Activated T-cell treated with anti-CD3 and anti-CD28 coated beads for 48 hours (primary cell): ENCODE data around the gene GATC.
"Not testable (repeated sequence)": the region's sequence is repeated elsewhere in the genome, so short reads cannot be mapped to it uniquely, and the experiment has no call there.

Experiments used
- DNase-seq: peaks from one replicate; pipeline ENCODE4 v3.0.0-alpha.2; 2020; ENCODE audit warnings: low read depth

GATC gene

DNA sequence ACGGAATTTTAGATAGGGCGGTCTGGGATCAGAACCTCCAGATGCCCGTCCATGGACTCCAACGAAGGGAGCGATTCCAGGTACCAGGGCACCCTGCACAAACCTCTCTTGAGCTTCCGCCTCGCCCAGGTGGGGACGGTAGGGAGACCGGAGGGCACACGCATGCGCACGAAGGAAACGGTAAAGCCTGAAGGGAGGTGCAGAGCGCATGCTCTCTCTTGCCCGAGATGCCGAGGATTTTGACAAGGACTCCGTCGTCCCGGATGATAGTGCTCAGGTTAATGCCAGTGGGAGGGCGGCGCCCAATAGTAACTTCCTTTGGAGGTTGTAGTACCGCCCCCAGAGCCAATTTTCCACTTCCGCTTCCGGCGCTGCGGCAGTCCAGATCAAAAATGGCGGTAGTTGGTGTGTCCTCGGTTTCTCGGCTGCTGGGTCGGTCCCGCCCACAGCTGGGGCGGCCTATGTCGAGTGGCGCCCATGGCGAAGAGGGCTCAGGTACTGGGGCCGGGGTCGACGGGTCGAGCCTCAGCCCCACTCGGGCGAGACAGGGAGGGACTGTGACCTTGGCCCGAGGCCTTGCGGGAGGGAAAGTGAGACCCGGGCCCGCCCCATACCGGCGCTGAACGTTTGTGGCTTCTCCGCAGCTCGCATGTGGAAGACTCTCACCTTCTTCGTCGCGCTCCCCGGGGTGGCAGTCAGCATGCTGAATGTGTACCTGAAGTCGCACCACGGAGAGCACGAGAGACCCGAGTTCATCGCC lies 8.3 kb upstream of the GATC start, which contains the start of gene COX6A1:
COX6A1 (plus strand) TSS at position 379 of the 760 bp plus-strand sequence; CDS start at position 393, 14 bp downstream.
- DNase-seq = peak; percentile 96

DNA sequence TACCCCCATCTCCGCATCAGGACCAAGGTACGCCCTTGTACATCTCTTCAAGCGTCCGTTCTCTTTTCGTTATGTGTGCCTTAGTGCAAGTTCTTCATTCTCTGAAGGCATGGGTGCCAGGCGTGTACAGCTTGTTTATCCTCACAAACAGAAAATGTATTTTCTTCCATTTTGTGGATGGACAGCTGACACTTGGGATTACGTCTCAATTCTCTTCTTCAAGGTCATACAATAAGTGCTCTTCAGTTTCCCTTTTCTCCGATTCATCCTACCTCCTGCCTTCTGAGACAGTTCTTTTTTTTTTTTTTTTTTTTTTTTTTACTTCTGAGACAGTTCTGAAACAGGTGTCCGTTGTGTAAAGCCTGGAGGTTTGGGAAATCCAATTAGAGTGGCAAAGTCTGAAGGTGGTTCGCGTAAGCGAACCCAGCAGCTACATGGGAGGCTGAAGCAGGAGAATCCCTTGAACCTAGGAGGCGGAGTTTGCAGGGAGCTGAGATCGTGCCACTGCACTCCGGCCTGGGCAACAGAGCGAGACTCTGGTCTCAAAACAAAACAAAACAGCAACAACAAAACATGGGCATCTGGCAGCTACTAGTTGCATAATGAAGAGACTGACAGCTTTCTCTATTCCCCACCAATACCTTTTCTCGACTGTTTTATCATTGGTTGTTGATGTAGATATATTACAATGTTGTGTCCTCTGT lies 7.6 kb upstream of the GATC start:
- no peak for DNase-seq

DNA sequence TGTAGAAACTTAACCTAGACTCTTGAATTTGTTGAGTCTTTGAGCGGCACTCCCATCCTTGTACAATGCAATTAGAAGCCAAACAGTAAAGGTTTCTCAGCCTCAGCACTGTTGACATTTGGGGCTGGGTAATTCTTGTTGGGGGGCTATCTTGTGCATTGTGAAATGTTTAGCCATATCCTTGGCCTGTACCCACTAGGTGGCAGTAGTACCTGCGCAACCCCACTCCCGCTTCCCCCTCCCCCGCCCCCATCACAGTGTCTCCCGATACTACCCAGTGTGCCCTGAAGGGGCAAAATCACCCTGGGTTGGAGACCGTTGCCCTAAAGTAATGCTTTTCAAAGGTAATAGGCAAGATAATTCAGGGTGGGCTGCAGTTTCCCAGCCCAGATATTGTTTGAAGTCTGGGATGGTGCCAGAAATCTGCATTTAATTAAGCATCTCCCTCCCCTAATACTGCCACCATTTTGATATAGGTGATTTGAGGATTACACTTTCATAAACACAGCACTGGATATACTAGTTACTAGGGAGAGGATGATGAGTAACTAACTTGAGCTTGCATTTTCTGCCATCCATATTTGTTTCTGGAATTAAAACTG lies 6.5 kb upstream of the GATC start:
- peak; percentile 63 for DNase-seq

DNA sequence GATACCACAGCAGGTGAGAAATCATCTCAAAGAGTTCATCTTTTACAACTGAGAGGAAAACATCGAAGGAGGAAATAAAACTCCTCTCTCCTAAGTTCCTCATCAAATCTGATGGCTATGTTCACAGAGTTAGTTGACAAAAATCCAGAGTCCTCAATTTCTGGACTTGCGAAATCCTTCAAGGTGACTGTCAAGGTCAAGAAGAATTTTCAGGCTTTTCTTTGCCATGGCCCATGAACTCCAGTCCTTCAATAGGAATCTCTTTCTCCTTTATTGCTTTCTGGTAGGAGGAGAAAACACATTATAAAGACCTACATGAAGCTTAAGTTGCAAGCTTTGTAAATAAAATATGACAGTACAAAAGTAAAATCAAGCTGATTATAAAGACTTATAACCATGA lies 1.6 kb upstream of the GATC start:
- DNase-seq = no peak

DNA sequence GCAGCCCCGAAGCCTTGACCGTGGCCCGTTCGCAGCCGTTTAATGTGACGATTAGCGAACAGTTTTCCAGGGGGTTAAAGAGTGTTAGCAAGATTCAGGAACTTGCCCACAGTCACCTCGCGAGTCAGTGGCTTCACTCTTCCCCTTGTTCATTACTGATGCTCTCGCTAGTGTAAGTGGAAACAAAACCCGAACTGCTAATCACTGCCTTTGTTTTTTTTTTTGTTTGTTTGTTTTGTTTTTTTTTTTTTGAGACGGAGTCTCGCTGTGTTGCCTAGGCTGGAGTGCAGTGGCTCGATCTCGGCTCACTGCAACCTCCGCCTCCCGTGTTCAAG lies 567 bp downstream of the GATC start:
- DNase-seq = not testable (repeated sequence)

DNA sequence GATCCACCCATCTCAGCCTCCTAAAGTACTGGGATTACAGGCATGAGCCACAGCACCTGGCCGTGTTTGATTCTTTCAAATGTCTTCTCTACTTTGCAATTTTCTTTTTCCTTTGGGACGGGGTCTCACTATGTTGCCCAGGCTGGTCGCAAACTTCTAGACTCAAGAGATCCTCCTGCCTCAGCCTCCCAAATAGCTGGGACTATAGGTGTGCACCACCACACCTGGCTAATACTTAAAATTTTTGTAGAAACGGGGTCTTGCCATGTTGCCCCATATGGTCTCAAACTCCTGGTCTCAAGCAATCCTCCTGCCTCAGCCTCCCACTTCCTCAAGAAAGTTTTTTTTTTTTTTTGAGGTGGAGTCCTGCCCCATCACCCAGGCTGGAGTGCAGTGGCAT lies 1.7 kb downstream of the GATC start:
- no peak for DNase-seq

DNA sequence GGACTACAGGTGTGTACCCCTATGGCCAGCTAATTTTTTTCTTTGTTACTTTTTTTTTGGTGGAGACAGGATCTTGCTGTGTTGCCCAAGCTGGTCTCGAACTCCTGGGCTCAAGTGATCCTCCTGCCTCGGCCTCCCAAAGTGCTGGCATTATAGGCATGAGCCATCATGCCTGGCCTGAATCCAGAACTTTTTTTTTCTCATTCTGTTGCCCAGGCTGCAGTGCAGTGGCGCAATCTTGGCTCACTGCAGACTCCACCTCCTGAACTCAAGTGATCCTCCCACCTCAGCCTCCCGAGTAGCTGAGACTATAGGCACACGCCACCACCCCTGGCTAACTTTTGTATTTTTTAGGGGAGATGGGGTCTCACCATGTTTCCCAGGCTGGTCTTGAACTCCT lies 6.3 kb downstream of the GATC start:
- not testable (repeated sequence) for DNase-seq

DNA sequence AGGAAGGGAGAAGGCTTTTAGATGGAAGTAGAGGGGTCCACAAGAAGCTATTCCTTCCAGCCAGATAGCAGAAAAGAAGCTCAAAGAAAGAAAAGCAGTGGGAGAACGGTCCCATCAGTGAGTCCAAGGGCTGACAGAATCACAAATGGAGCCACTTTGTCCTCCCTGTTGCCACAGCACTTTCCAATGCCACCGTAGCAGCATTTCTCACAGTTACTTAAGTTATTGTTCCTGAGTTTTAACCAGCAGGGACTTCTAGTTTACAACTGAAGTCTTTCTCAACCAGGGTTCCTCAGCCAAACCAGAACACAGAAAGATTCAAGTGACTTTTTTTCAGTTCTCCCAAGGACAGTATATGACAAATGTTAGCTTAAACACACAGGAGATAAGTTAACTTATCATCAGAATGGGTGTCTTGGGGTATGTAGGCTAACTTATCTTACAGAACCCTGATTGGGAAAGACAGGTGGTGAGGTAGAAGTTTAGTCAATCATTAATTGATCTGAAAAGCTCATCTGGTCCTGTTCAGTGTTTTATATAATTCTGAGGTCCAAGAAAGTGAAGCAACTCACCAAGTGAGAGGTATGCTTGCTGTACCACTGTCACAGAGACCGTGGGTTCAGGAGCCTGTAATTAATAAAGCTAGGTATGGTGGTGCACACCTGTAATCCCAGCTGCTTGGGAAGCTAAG lies 7.0 kb downstream of the GATC start:
- no peak for DNase-seq

DNA sequence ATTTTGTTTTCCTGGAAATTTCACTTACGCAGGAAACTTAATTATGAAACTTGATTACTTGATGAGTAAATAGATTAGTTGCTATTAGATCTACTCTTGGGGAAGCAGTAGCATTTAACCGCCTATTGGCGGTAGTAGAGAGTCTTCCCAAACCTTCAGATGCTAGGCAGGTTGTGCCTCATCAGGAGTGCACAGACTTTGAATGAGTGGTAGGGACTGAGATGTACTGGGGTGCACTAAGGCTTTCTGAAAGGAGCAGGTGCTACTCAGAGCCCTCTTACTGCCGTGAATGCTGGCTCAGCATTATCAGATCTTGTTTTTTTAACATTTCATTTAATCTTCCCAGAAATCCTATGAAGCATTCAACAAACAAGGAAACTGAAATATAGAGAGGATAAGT lies 7.7 kb downstream of the GATC start:
- no peak for DNase-seq

DNA sequence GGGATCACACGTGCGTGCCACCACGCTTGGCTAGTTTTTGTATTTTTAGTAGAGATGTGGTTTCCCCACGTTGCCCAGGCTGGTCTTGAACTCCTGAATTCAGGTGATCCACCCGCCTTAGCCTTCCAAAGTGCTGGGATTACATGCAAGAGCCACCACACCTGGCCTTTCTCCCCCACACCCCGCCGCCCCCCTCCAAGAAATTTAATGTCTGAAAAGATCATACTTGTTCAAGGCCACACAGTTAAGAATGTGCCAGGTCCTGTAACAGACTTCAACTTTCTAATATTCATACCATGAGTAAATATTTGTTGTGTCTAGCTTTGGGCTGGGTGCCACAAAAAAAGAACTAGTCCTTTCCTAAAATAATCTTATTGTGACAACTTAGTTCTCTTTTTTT lies 9.1 kb downstream of the GATC start:
- no peak for DNase-seq

DNA sequence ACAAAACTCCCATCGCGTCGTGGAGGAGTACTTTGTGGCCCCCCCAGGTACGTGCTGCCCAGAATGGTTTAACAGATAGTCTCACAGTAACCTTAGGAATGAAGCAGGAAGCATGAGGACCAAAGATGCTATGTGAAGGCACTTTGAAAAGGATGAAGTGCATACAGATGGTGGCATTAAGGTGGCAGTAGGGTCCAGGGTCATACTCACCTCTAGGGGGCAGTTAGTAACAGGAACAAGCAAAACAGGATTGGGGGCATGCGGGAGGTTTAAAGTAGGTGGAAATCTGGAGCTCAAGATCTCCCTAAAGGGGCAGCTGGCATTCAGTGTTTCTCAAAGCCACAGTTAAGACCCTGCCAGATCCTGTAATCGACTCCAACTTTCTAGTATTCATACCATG lies 10.9 kb downstream of the GATC start:
- no peak for DNase-seq

DNA sequence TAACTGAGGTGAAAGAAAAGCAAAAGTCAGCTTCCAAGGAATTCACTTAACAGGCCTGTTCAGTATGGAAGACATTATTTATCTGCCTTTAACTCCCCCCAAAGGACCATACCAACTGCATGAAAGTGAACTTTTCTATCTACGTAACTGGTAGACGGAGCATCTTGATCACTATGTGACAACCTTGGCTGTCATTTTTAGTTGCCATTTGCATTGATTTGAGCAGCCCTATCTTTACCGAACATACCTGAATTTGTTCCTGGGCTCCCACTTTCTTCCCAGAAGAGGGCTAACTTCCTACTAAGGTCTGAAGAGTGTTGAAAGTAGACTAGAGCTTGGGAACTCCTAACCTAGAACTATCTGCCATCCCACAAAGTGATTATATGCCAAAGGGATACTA lies 13.9 kb downstream of the GATC start:
- DNase-seq = no peak

DNA sequence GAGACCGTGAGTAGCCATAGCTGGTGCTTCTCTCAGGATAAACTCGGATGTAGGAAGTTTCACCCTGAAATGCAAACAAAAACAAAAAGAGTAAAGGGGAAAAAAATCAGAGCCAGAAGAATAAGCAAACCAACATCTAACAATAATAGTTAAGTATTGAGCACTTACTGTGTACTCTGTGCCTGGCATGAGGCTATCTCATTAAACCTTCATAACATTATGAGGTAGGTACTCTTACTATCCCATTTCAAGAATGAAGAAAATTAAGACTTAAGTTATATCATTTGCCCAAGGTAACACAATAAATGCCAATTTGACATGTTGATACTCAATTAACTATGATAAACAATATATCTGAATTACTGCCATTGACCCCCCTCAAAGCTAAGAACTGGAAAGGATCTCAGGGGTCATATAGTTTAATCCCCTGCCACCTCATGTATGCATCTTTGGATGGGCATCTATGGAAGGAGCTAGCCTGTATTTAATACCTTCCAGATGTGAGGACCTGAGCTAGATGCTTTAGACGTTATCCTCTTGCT lies 15.9 kb downstream of the GATC start:
- no peak for DNase-seq

DNA sequence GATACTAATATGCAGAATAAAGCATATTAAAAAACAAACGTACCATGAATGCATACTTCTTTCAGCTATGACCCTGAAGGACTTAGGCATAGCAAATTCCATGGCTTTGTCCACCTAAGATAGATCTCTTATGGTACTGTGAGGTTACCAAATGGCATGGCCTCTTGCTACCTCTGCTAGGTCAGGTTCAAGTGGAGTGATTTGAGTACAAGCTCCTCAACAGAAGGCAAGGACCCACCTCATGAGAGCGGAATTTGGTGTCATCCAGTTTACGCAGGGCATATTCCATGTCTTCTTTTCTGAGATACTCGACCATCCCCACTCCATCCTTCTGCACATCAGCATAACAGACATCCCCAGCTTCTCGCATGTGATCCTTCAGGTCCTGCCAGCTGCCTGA lies 17.5 kb downstream of the GATC start:
- DNase-seq = no peak

DNA sequence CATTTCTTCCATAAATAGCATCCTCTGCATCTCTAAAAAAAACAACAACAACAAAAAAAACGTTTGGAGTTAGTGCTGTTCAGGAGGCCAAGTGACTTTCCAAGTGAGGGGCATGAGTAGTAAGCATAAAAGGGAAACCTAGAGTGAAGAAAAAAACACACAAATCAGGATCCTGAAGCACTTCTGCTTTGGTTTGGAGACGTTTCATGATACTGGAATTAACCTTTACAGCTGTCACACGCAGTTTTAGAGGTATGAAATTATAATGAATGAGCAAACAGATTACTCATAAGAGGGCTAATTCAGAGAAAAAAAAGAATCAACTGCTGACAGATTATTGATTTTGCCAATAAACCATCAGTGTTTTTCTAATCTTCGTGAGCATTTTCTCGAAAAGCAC lies 19.5 kb downstream of the GATC start:
- no peak for DNase-seq

DNA sequence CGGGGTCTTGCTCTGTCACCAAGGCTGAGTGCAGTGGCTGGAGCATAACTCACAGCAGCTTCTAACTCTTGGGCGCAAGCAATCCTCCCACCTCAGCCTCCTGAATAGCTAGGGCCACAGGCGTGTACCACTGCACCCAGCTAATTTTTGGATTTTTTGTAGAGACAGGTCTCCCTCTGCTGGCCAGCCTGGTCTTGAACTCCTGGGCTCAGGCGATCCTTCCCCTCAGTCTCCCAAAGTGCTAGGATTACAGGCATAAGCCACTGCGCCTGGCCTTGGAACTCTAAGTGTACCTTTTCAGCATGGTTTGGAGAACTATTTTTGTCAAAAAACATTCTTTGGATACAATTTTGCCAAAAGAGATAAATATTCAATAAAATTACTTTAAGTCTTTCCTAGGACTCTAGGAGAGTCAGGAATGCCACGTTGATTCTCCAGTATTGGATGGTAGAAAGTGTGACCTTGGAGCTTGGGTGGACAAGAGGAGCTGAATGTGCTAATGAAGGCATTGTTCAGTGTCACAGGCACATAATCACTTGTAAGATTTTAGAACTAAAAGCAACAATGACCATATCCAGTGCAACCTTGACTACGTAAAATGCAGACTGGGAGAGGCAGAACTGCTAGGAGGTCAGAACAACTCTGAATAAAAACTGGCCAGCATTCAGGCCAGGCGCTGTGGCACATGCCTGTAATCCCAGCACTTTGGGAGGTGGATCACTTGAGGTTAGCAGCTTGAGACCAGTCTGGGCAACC lies 20.5 kb downstream of the GATC start:
- peak; percentile 39 for DNase-seq

DNA sequence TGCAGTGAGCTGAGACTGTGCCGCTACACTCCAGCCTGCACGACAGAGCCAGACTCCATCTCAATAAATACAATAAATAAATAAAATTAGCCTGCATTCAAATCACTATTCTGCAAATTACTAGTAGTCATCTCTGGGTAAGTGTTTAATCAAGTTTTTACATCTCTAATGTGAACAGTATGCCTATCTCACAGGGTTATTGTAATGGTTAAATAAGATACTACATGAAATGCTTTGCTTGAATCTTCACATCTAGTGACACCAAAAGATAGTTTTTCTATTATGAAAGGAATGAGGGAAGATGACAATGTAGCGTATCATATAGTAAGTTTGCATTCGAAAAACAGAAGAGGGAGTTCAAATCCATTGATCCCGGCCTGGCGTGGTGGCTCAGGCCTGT lies 21.2 kb downstream of the GATC start:
- DNase-seq = no peak

DNA sequence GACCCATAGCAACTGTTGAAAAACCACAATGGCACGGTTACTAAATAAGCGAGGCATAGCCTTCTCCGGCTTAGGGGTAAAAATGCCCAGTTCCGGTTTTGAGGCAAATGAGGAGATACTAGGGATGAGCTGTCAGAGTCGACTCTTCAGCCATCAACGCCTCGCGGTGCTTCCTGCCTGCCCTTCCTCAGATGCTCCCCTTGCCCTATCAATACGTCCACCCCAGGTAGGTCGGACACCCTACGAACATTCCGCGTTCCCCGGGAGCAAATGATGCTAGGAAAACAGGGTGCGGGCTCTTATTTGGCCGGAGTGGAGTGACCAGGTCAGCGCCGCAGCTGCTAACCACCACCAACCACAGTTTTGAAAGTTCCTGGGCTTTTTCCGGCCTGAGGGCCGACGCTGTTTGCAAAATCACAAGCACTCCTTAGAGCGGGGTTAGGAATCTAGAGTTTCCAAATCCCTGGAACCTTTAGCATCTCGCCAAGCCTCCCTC lies 22.1 kb downstream of the GATC start:
- DNase-seq = peak; percentile 12

DNA sequence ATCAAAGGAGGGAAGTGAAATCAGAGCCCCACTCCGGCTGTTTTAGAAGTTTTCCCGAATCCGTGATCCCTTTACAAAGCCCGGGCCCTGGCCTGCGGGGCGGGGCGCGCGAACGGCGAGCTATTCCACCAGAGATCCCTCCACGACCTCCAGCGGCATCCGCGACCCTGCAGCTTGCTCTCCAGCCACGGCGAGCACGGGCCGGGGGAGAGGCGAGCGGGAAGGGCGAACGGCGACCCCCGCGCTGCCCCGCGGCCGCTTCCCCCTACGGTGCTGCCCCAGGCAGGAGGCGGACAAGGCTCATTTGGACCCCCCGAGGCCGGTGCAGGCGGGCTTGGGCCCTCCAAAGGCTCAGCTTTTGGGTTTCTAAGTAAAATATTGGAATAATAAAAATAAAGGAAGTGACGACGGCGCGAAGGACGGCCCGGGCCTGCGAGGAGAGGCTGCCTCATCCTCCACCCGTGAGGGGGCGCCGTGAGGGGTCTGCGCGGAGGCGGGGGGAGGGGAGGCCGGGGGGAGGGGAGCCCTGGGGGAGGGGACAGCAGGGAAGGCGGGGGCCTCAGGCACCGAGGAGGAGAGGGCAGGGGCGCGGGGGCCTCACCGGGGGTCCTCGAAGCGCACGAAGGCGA lies 22.7 kb downstream of the GATC start:
- peak; percentile 4 for DNase-seq

DNA sequence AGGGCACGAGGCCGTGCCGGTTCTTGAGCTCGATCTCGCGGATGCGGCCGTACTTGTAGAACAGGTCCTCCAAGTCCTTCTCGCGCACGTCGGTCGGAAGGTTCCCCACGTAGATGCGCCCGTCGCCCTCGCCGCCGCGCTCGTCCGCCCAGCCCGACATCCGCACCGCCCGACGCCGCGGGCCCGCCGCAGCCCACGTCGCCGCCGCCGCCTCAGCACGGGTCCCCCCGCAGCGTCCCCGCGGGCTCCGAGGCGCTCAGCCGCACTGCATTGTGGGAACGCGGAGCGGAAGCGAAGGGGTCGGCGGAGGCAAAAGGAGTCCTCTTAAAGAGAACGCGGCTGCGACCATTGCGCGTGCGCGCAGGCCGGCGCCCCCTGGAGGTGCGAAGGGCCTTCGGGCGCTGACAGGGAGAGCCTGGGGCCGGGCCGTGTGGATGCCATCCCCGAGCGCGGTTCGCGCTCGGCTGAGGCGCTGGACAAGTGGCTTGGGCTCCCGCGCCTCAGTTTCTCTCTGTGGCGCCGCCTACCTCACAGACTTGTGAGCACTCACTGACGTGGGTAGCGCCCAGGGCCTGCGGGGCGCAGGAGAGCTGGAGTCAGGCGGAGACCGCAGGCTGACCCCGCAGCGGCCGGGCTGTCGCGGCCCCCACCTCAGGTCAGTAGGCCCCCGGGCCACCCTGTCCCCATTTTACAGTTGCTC lies 23.4 kb downstream of the GATC start, which contains the start of gene SRSF9:
SRSF9 (minus strand) TSS at position 299 of the 700 bp plus-strand sequence; CDS start at position 160, 139 bp downstream.
- DNase-seq = peak; percentile 97
